ENCODE measurements around the gene FAM13A.

FAM13A gene

GRCh38 chr4:88900432-88900831 is 156.6 kb downstream of the FAM13A start:
- Histone ChIP-seq H3K4me3 (replicated peaks; ENCODE audit: insufficient read depth, low read length) (no peak overlapping the region), H3K27ac (replicated peaks) (no peak overlapping the region), H3K27me3 (ENCODE audit: insufficient read depth, poor library complexity, severe bottlenecking) (no peaks in the 10 kb centered on the region)
- TF ChIP-seq GABPA (IDR thresholded peaks at IDR 0.05; ENCODE audit: low read depth) (no peak), SPI1 (IDR thresholded peaks at IDR 0.05; ENCODE audit: borderline replicate concordance, low read depth) (no peak), CTCF (IDR thresholded peaks at IDR 0.05; ENCODE audit: insufficient read depth, low read length) (no peak), POLR2AphosphoS5 (IDR thresholded peaks at IDR 0.05; ENCODE audit: low read depth) (no peak), REST (IDR thresholded peaks at IDR 0.05; ENCODE audit: insufficient replicate concordance, low read depth) (no peak)
- DNase-seq (ENCODE audit: low read depth in 1 of 2, low spot score in 1 of 2): no peak

GRCh38 chr4:88897752-88898151 is 159.2 kb downstream of the FAM13A start:
- TF ChIP-seq GABPA (IDR thresholded peaks at IDR 0.05; ENCODE audit: low read depth) (no peak), SPI1 (IDR thresholded peaks at IDR 0.05; ENCODE audit: borderline replicate concordance, low read depth) (no peak), REST (IDR thresholded peaks at IDR 0.05; ENCODE audit: insufficient replicate concordance, low read depth) (no peak), CTCF (IDR thresholded peaks at IDR 0.05; ENCODE audit: insufficient read depth, low read length) (no peak), POLR2AphosphoS5 (IDR thresholded peaks at IDR 0.05; ENCODE audit: low read depth) (no peak)
- Histone ChIP-seq H3K27me3 (ENCODE audit: insufficient read depth, poor library complexity, severe bottlenecking) (no peaks in the 10 kb centered on the region), H3K27ac (replicated peaks) (no peak overlapping the region), H3K4me3 (replicated peaks; ENCODE audit: insufficient read depth, low read length) (no peak overlapping the region)
- no peak for DNase-seq (ENCODE audit: low read depth in 1 of 2, low spot score in 1 of 2)

- DNase-seq (ENCODE audit: low read depth in 1 of 2, low spot score in 1 of 2): no peak
- Histone ChIP-seq H3K27ac (replicated peaks) (no peak overlapping the region), H3K27me3 (ENCODE audit: insufficient read depth, poor library complexity, severe bottlenecking) (no peaks in the 10 kb centered on the region), H3K4me3 (replicated peaks; ENCODE audit: insufficient read depth, low read length) (no peak overlapping the region)
- TF ChIP-seq GABPA (IDR thresholded peaks at IDR 0.05; ENCODE audit: low read depth) (no peak), POLR2AphosphoS5 (IDR thresholded peaks at IDR 0.05; ENCODE audit: low read depth) (no peak)
Measured at GRCh38 chr4:88897180-88897579, 159.8 kb downstream of the FAM13A start.

- H3K4me3 ChIP-seq (replicated peaks; ENCODE audit: insufficient read depth, low read length): no peak overlapping the region
- TF ChIP-seq CTCF (IDR thresholded peaks at IDR 0.05; ENCODE audit: insufficient read depth, low read length) (no peak), SPI1 (IDR thresholded peaks at IDR 0.05; ENCODE audit: borderline replicate concordance, low read depth) (no peak), GABPA (IDR thresholded peaks at IDR 0.05; ENCODE audit: low read depth) (no peak), REST (IDR thresholded peaks at IDR 0.05; ENCODE audit: insufficient replicate concordance, low read depth) (no peak), POLR2AphosphoS5 (IDR thresholded peaks at IDR 0.05; ENCODE audit: low read depth) (no peak)
- H3K27ac ChIP-seq (replicated peaks): no peak overlapping the region
- no peak for DNase-seq (ENCODE audit: low read depth in 1 of 2, low spot score in 1 of 2)
- H3K27me3 ChIP-seq (ENCODE audit: insufficient read depth, poor library complexity, severe bottlenecking): no peaks in the 10 kb centered on the region
Measured at GRCh38 chr4:88893961-88894360, 163.0 kb downstream of the FAM13A start.

Data from HL-60 (cell line).